SK-N-SH treated with all-trans-retinoic acid at 6 μM for 48 hours (cell line): ENCODE data around the gene TIMM50.

ENCODE experiments used
- ARNTL ChIP-seq: fragments of 450-650 bp; formaldehyde crosslinking; IDR thresholded peaks from 2 replicates; pipeline ENCODE4 v1.5.0; 2020; ENCODE audit warnings: low read depth, mild to moderate bottlenecking, moderate library complexity, borderline replicate concordance
- BACH2 ChIP-seq: fragments of 250-450 bp; sonication (Bioruptor Pico); IDR thresholded peaks from 2 replicates; pipeline ENCODE4 v1.9.0; 2021; ENCODE audit warnings: mild to moderate bottlenecking, borderline replicate concordance
- ESRRG ChIP-seq: fragments of 250-450 bp; sonication (Bioruptor Pico); IDR thresholded peaks from 2 replicates; pipeline ENCODE4 v1.6.1; 2021; ENCODE audit warnings: mild to moderate bottlenecking
- GLIS3 ChIP-seq: fragments of 250-450 bp; sonication (Bioruptor Pico); IDR thresholded peaks from 2 replicates; pipeline ENCODE4 v1.5.0; 2020; ENCODE audit warnings: mild to moderate bottlenecking, moderate library complexity
- OSR1 ChIP-seq: fragments of 250-450 bp; sonication (Bioruptor Pico); IDR thresholded peaks from 2 replicates; pipeline ENCODE4 v1.8.0; 2022; ENCODE audit warnings: moderate library complexity, mild to moderate bottlenecking, inconsistent platforms
- RARB ChIP-seq: fragments of 250-450 bp; sonication (Bioruptor Pico); IDR thresholded peaks from 2 replicates; pipeline ENCODE4 v1.8.0; 2021; ENCODE audit warnings: mild to moderate bottlenecking, moderate library complexity
- TCF4 ChIP-seq: fragments of 250-450 bp; sonication (Bioruptor Pico); IDR thresholded peaks from 2 replicates; pipeline ENCODE4 v1.8.0; 2021; ENCODE audit warnings: mild to moderate bottlenecking, moderate library complexity, borderline replicate concordance
- ZC3H10 ChIP-seq: fragments of 250-450 bp; sonication (Bioruptor Pico); IDR thresholded peaks from 2 replicates; pipeline ENCODE4 v1.5.1; 2021; ENCODE audit warnings: mild to moderate bottlenecking, moderate library complexity
- ZFP30 ChIP-seq: fragments of 450-650 bp; formaldehyde crosslinking; IDR thresholded peaks from 2 replicates; pipeline ENCODE4 v1.5.0; 2022; ENCODE audit warnings: mild to moderate bottlenecking, moderate library complexity
- TF ChIP-seq, protein P1 (sequence below): fragments of 250-450 bp; sonication (Bioruptor Pico); IDR thresholded peaks from 2 replicates; pipeline ENCODE4 v1.8.0; 2020; ENCODE audit warnings: mild to moderate bottlenecking, moderate library complexity, borderline replicate concordance

DNA sequence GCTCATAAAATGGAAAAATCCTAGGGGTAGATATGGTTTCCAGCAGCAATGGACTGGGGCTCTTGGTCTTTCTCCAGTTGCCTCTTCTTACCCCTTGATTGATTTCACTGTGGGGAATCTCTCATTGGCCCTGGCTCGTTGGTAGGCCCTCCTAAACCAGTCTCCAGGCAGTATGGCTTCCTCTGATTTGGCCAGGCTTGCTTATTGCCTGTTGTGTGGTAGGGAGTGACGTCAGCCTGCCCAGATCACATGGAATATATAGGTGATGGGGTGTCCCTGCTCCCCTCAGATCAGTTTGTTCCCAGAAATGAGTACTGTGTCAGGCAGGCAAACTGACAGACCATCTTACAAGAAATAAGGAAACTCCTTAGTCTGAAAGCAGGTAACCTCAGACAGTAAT is 28.6 kb downstream of the TIMM50 start:
- TF ChIP-seq BACH2 (CRISPR knock-in tag) (no peak), ZFP30 (no peak), ARNTL (CRISPR knock-in tag) (no peak), RARB (CRISPR knock-in tag) (no peak), GLIS3 (no peak), TCF4 (CRISPR knock-in tag) (no peak), OSR1 (CRISPR knock-in tag) (no peak), ESRRG (no peak), ZC3H10 (CRISPR knock-in tag) (no peak)
- TF ChIP-seq, protein P1, sequence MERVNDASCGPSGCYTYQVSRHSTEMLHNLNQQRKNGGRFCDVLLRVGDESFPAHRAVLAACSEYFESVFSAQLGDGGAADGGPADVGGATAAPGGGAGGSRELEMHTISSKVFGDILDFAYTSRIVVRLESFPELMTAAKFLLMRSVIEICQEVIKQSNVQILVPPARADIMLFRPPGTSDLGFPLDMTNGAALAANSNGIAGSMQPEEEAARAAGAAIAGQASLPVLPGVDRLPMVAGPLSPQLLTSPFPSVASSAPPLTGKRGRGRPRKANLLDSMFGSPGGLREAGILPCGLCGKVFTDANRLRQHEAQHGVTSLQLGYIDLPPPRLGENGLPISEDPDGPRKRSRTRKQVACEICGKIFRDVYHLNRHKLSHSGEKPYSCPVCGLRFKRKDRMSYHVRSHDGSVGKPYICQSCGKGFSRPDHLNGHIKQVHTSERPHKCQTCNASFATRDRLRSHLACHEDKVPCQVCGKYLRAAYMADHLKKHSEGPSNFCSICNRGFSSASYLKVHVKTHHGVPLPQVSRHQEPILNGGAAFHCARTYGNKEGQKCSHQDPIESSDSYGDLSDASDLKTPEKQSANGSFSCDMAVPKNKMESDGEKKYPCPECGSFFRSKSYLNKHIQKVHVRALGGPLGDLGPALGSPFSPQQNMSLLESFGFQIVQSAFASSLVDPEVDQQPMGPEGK (CRISPR knock-in tag) = no peak
